ENCODE data around the gene CNN2.

DNA sequence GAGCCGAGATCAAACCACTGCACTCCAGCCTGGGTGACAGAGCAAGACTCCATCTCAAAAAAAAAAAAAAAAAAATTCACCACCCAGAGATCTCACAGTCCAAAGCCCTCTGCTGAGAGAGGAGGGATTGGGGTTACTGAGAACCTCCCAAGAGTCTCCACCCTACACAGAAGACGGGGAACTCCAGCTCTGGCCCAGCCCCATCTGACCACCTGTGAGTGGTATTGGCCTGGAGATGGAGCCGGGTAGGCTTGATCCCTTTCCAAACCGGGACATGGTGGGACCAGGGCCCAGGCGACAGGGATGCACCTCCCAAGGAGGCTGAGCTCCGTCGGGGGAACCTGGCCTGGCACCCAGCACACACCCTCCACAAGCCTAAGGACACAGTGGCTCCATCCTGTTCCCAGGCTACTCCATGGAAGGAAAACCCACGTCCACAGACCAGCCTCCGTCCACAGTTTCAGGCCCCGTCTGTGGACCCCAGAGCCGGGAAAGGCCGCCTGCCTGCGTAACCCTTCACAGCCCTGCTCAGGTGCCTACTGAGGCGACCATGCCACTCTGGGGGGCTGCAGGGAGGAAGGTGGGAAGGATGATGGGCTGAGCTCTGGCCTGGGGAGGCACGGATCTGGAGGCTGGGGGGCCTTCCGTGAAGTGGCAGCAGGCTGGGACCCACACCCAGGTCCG lies 7.3 kb upstream of the CNN2 start:
- TF ChIP-seq POLR2A (IDR thresholded peaks at IDR 0.05) (no peak), CTCF (IDR thresholded peaks at IDR 0.05) (no peak)
